DMS114 treated with DMSO at 0.1 percent for 48 hours (cell line): Measurements from ENCODE around the gene MSRB1.
A peak's percentile ranks its signal among the peaks of the same experiment; 100 is the strongest.
"Not testable (repeated sequence)": the region's sequence is repeated elsewhere in the genome, so short reads cannot be mapped to it uniquely, and the experiment has no call there.

Experiments
- DNase-seq: peaks from one replicate; lab custom pipeline; 2025; ENCODE audit not compliant: unreplicated experiment; lab: John Stamatoyannopoulos, UW

Gene MSRB1

DNA sequence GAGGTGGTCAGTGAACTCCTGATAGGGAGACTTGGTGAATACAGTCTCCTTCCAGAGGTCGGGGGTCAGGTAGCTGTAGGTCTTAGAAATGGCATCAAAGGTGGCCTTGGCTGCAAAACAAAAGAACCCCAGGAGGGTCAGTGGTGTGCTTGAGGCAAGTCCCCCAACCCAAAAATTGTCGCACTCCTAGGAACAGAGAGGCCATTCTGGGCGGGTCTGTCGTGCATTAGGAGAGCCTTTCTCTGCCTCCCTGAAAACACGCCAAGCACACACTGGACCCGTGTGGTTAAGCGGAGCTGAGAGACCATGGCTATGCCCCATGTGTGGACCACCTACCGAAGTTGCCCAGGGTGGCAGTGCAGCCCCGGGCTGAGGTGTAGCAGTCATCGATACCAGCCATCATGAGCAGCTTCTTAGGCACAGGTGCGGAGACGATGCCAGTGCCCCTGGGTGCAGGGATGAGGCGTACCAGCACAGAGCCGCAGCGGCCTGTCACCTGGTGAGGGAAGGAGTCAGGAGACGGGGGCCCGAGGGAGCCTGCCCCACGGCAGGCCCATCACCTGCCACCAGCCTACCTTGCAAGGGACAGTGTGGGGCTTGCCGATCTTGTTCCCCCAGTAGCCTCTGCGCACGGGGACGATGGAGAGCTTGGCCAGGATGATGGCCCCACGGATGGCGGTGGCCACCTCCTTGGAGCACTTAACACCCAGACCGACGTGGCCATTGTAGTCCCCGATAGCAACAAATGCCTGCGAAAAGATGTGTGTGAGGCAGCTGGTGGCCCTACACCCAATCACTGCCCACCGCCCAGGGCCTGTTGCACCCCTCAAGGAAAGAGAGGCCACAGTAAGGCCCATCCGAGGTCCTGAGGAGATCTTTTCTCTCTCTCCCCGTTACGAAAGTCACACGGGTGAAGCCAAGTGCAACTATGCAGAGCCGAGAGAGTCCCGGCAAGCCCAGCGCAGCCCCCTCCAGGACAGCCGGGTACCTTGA is 19.5 kb upstream of the MSRB1 start:
- not testable (repeated sequence) for DNase-seq

DNA sequence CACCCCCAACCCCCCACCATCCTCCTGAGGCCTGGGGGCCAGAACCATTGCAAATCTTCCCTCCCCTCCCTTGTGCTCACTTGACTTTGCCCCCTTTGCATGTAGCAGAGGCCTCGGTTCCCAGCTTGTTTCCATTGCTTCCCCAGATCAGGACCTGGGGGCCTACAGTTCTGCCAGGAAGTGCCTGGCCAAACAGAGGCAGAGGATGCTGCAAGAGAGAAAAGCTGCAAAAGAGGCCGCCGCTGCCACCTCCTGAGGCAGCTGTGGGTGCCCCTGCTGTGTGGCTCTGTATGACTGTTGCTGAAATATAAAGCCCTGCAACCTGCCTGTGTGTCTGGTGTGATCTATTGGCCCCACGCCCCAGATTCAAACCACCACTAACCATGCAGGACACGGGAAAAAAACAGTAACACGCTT is 18.7 kb upstream of the MSRB1 start:
- no peak for DNase-seq

DNA sequence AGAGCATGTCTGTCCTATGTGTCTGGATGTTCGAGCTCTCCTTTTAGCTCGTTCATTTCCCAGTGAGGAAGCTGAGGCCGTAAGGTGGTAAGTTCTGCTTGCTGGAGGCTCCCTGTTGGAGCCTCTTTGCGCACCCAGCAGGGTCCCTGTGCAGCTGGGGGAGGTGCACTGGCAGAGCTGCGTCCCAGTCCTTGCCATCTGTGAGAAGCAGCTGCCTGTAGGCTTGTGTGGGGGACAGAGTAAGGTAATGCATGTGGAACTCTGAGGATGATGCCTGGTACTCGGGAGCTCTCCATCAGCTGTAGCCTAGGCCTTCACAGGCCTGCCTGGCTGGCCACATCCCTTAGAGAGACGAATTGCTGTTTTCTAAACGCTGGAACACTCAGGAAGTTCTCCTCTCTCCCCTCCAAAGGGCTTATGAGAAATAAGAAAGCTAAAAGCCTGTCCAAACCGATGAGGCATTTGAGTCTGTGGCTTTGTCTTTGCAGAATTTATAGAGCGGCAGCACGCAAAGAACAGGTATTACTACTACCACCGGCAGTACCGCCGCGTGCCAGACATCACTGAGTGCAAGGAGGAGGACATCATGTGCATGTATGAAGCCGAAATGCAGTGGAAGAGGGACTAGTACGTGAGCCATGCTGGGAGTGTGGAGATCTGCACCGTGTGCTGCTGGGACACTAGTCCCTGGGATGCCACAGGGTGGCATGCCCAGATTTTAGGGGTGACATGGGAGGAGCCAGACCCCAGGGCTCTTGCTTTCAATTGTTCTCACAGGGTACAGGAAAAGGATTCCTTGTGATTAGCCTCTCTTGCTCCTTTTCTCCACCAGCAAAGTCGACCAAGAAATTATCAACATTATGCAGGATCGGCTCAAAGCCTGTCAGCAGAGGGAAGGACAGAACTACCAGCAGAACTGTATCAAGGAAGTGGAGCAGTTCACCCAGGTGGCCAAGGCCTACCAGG is 17.9 kb upstream of the MSRB1 start:
- peak; percentile 66 for DNase-seq

DNA sequence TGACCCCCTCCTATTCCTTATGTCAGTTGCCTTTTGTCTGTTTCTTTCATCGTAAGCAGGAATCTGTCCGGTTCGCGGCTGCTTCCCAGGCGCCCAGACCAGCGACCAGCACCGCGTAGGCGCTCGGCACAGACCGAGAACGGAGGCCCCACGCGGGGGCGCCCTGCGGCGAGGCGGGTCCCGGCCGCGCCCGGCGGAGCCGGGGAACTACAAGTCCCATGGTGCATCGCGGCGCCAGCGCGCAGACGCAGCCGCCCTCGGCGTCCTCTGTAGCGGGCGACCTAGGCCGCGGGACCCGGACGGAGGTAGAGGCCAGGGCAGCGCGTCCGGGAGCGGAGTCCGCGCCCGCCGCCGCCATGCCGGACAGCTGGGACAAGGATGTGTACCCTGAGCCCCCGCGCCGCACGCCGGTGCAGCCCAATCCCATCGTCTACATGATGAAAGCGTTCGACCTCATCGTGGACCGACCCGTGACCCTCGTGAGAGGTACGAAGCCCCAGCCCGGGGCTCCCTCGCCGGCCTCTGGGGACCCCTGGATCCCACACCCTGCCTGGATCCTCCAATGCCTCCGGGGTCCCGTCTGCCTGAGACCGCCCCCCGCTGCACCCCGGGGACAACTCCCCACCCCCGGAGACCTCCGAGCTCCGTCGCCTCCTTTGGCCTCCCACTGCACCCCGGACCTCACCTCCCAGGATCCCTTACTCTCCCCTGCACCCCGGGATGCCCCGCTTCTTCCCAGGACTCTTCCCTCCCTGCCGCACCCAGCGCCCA is 16.5 kb upstream of the MSRB1 start, which contains the start of gene NDUFB10:
Gene NDUFB10 (plus strand): TSS at position 270 of the 771 bp plus-strand sequence. CDS start 87 bp downstream, at position 357.
- DNase-seq: peak; percentile 63

DNA sequence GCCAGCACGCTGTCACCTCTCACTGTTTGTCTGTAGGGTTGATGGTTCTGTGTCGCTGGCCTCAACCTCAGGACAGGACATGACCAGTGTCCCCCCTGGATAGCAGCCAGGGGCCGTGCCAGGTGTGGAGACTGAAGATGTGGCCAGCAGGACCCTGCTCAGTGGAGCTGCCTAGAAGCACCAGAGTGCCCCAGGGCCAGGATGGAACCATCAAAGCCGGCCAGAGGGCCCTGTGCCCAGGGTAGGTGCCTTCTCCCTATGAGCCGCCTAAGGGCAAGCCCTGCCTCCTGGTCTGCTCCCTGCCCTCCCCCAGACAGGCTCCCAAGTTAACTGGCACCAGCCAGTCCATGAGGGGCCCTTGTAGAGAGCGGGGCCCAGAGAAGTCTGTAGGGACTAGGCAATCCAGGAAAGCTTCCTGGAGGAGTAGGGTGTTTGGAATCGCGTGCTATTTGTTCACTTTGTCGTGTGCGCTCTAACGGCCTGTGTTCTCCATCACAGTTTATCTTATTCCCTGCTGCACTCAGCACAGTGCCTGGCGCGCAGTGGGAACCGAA is 15.8 kb upstream of the MSRB1 start:
- DNase-seq: no peak

DNA sequence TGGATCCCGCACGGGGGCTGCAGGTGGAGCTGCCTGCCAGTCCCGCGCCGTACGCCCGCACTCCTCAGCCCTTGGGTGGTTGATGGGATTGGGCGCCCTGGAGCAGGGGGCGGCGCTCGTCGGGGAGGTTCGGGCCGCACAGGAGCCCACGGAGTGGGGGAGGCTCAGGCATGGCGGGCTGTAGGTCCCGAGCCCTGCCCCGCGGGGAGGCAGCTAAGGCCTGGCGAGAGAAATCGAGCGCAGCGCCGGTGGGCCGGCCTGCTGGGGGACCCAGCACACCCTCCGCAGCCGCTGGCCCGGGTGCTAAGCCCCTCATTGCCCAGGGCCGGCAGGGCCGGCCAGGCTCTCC is 15.1 kb upstream of the MSRB1 start:
- not testable (repeated sequence) for DNase-seq

DNA sequence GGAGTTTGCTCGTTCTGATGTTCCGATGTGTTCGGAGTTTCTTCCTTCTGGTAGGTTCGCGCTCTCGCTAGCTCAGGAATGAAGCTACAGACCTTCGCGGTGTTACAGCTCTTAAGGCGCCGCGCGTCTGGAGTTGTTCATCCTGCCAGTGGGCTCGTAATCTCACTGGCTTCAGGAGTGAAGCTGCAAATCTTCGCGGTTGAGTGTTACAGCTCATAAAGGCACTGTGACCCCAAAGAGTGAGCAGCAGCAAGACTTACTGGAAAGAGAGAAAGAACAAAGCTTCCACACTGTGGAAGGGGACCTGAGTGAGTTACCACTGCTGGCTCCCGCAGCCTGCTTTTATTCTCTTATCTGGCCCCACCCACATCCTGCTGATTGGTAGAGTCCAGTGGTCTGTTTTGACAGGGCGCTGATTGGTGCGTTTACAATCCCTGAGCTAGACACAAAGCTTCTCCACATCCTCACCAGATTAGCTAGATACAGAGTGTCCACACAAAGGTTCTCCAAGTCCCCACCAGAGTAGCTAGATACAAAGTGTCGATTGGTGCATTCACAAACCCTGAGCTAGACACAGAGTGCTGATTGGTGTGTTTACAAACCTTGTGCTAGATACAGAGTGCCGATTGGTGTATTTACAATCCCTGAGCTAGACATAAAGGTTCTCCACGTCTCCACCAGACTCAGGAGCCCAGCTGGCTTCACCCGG is 14.6 kb upstream of the MSRB1 start:
- not testable (repeated sequence) for DNase-seq

DNA sequence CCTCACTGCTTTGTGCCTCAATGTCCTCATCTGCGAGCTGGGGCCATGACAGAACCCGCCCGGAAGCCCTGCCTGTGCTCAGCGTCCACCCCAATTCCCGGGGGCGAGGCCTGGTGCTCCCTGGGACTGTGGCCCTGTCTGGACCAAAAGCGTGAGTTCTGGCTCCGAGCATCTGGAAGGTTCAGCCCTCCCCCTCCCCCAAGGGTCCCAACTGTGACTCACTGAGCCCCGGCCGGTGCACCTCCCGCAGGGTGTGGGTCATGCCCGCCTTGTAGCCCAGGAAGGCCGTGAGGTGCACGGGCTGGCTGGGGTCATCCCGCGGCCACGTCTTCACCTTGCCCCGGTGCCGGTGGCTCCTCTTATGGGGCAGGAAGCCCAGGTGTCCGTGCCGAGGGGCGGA is 10.7 kb upstream of the MSRB1 start:
- no peak for DNase-seq

DNA sequence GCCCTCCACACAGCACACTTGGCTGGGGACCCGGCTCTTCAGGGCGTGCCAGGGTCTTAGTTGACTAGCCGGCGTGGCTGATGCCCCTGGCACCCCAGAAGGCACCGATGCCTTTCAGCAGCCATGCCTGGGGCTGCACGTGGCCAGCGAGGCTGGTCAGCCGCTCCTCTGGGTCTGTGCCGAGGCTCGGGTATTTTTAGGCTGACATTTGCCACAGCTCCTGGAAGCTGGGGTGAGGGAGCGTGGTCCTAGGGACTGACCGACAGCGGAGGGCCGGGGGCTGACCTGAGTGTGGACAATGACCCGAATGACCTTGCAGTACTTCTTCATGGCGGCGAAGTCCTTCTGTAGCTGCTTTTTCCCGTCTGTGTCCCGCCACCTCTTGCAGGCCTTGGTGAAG is 7.6 kb upstream of the MSRB1 start:
- DNase-seq: no peak

DNA sequence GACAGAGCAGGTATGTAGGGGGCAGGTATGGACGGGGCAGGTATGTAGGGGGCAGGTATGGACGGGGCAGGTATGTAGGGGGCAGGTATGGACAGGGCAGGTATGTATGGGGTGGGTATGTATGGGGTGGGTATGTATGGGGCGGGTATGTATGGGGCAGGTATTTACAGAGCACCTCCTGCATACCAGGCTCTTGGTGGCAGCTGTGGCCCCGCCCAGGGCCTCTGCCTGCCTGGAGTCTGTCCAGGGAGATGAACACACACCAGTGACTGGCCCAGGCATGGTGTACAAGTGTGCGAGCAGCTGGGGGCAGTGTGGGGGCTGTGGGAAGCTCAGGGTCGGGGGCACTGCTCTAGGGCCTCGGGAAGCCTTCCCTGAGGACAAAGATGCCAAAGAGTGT is 7.0 kb upstream of the MSRB1 start:
- DNase-seq: no peak

DNA sequence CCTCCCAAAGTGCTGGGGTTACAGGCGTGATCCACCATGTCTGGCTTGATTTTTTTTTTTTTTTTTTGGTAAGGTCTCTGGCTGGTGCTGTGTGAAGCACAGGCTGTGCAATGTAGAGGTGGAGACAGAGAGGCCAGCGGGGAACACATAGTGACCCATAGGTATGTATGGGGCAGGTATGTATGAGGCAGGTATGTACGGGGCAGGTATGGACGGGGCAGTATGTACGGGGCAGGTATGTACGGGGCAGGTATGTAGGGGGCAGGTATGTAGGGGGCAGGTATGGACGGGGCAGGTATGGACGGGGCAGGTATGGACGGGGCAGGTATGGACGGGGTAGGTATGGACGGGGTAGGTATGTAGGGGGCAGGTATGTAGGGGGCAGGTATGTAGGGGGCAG is 6.5 kb upstream of the MSRB1 start:
- DNase-seq: no peak

DNA sequence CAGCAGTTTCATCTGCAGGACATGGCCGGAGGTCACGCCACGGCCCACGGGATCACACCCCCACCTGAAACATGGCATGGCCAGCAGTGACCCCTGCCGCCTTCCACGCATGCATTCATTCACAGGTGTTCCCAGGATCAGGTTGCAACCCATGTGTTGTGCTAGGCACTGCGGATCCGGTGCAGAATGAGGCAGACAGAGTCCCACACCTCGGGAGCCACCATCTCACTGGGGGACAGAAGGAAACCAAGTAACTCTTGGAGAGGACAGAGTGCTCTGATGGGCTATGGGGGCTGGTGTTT is 4.3 kb upstream of the MSRB1 start:
- DNase-seq: no peak

DNA sequence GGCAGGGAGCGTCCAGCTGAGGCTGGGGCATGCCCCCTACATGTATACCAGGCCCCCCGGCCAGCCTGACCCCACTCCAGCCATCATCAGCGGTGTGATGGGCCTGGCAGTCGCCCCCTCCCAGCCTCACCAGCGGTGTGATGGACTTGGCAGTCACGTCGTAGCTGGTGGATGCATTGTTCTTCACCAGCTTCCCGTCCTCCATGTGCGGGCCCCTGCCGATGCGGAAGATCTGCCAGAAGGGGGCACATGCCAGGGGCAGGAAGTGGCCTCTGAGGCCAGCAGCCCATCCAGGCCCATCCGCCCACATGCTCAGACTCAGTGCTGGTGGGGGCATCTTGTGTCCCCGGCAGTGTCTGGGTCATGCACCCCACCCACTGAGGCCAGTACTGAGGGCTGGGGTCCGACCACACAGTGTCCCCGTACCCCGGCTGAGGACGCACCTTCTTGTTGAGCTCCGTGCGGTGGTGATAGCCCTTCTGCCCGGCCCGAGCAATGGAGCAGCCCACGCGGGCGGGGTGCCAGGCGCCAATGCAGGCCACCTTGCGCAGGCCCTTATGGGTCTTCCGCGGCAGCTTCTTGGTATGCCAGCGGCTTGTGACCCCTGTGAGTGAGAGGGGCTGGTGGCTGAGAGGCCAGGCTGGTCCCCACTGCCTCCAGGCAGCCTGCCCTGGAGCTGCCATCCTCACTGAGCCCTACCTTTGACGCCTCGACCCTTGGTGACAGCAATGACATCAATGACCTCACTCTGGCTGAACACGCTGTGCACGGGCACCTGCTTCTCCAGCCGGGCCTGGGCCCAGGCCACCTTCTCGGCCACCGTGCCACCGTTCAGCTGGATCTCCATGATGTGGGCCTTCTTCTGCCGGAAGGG is 3.7 kb upstream of the MSRB1 start:
- DNase-seq: no peak

DNA sequence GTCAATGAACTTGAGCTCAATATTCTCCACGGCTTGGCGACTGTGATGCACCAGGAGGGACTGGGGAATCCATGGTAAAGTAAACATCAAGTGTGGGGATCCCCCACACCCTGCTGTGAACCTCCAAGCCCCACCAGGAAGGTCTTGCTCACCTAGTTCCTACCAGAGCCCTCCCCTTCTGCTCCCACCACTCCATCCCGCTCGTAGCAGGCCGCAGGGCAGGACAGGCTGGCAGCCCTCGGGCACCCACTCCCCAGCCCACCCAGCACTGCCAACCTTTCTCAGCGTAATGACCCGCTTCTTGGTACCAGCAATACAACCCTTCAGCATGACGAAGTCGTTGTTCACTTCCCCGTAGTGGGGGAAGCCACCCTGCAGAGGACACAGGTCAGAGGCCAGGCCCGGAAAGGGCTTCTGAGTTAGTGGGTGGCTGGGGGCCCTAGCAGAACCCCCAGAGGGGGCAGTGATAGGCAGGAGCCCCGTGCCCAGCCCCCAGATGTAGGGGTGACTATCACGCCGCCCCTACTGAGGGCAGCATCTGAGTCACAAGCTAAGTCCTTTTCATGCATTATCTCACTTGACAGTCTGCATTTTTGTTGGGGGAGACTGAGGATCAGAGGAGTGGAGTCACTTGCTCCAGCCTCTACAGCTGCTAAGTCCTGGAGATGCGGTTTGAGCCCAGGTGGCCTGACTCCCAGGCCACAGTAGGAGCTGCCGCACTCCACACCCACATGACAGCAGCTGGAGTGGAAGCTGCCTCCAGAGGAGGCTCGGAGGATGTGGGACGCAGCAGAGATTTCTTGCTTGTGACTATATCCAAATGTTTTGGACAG is 2.8 kb upstream of the MSRB1 start:
- DNase-seq: no peak

DNA sequence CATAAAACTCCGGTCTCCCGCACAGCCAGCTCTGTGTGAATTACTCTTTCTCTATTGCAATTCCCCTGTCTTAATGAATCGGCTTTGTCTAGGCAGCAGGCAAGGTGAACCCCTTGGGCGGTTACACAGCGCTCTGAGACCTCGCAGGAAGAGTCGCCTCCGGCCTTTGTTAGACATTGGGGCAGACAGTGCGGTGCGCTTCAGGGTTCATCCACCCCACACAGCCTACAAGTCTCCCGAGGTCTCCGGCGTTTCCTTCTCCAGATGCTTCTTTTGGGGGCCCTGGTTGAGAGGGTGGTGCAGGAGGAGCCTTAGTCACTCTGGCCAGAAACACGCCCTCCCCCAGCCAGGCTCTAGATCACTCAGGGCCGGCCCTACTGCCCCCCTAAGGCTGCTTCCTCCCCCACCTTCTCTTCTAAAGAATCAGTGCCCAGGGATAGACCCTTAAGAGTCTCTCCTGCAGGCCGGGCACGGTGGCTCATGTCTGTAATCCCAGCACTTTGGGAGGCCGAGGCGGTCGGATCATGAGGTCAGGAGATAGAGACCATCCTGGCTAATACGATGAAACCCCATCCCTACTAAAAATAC is 1.7 kb upstream of the MSRB1 start:
- no peak for DNase-seq

DNA sequence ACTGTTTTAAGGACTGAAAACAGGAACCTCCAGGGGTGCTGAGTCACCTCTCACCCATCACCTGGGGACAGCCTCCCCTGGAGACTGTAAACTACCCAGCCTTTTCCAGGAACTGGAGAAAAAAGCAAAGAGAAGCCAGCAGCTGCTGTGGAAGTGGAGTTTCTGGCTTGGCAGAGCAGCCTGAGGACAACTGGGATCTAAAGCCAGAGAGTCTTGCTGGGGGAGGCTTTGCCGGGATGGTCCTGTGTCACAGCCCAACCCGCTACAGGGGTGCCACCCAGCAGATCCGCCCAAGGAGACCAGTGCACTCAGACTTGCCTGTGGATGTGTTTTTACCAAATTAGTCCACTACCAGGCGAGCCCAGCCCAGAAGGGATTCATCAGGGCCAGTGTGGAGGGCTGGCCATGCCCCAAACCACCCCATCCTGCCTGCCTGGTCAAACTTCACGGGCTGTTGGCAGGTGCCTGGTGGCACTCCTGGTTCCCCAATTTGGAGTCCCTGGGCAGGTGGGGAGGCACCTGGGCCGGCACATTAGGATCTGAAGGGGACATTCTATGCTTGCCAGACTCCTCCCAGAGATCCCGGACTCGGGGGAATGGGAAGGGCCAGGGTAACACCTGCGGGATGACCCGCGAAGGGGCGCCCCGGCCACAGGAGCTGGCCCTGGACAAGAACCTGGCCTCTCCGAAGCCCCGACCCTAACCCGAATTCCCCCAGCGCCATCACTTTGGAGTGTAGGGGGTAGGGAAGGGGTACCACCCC is 771 bp downstream of the MSRB1 start:
- no peak for DNase-seq
